Stomach (tissue), 4 donors: Measurements from ENCODE around the gene IFI30.

Experiments used
- POLR2AphosphoS5 ChIP-seq, 3 donors: sonication (generic); formaldehyde crosslinking; IDR thresholded peaks; one replicate each; pipeline ENCODE4 v1.6.1; 2016; ENCODE audit warnings: antibody characterized with exemption in 3 of 3
- TF ChIP-seq, protein P1 (sequence below), 7 experiments: fragments of 450-650 bp in 4 of 7; fragments of 200-600 bp in 3 of 7; sonication (generic) in 3 of 7; IDR thresholded peaks; one replicate each; pipeline ENCODE4 v1.5.1; 2016 to 2019; ENCODE audit warnings: antibody characterized with exemption in 7 of 7, control low read depth in 2 of 7, mild to moderate bottlenecking in 1 of 7

DNA sequence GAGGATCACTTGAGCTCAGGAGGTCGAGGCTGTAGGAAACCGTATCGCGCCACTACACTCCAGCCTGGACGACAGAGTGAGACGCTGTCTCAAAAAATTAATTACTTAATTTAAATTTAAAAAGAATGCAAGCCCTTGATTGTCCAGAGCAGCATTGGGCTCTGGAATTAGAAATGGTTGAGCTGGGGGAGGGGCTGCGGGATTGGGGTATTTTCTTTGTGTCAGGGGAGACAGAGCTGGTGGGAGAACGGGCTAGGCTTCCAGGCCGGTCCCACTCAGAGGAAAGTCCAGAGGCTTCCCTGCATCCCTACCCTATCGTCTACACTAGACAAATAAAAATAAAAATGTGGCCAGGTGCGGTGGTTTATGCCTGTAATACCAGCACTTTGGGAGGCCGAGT lies 32.4 kb downstream of the IFI30 start:
- no peak for TF ChIP-seq POLR2AphosphoS5 (IDR thresholded peaks at IDR 0.05)
- TF ChIP-seq, protein P1, sequence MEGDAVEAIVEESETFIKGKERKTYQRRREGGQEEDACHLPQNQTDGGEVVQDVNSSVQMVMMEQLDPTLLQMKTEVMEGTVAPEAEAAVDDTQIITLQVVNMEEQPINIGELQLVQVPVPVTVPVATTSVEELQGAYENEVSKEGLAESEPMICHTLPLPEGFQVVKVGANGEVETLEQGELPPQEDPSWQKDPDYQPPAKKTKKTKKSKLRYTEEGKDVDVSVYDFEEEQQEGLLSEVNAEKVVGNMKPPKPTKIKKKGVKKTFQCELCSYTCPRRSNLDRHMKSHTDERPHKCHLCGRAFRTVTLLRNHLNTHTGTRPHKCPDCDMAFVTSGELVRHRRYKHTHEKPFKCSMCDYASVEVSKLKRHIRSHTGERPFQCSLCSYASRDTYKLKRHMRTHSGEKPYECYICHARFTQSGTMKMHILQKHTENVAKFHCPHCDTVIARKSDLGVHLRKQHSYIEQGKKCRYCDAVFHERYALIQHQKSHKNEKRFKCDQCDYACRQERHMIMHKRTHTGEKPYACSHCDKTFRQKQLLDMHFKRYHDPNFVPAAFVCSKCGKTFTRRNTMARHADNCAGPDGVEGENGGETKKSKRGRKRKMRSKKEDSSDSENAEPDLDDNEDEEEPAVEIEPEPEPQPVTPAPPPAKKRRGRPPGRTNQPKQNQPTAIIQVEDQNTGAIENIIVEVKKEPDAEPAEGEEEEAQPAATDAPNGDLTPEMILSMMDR (IDR thresholded peaks at IDR 0.05) = no peak
